Transverse colon (tissue), 4 donors: ENCODE results near the gene KCNJ5. TPM values are rescaled to one million over a fixed set of nuclear protein-coding genes. Genes with fewer than 3 reads are reported as not detected.

Experiments
- DNase-seq: peaks from one replicate; pipeline ENCODE4 v3.0.0-alpha.2; 2019
- H3K27ac ChIP-seq, 4 donors: fragments of 200-600 bp; sonication (generic); 2 replicates each; pipeline ENCODE4 v1.5.1; 2016 to 2018; ENCODE audit warnings: inconsistent platforms in 4 of 4
- H3K27me3 ChIP-seq: fragments of 200-600 bp; sonication (generic); 2 replicates; pipeline ENCODE4 v1.5.1; 2017; ENCODE audit warnings: inconsistent platforms
- H3K36me3 ChIP-seq, 4 donors: fragments of 200-600 bp; sonication (generic); 2 replicates each; pipeline ENCODE4 v1.5.1; 2017 to 2019; ENCODE audit warnings: inconsistent platforms in 4 of 4
- H3K4me1 ChIP-seq, 4 donors: fragments of 200-600 bp; sonication (generic); 2 replicates each; pipeline ENCODE4 v1.5.1; 2017 to 2020; ENCODE audit warnings: inconsistent platforms in 4 of 4
- H3K4me3 ChIP-seq, 4 donors: fragments of 200-600 bp; sonication (generic); 1 replicate in 1 of 4; 2 replicates in 3 of 4; pipeline versions ENCODE4 v1.5.1 to v1.6.1; 2017 to 2019; ENCODE audit warnings: inconsistent platforms in 4 of 4
- H3K9me3 ChIP-seq, 2 donors: fragments of 200-600 bp; sonication (generic); 2 replicates each; pipeline ENCODE4 v1.5.1; 2017 to 2019; ENCODE audit warnings: inconsistent platforms in 2 of 2
- CTCF ChIP-seq, 5 experiments: fragments of 200-600 bp in 3 of 5; fragments of 450-650 bp in 2 of 5; sonication (generic) in 3 of 5; IDR thresholded peaks; 1 replicate in 2 of 5; 2 replicates in 3 of 5; pipeline ENCODE4 v1.5.1; 2016 to 2017; ENCODE audit warnings: antibody characterized with exemption in 5 of 5, inconsistent platforms in 3 of 5, mild to moderate bottlenecking in 2 of 5, moderate library complexity in 1 of 5
- EP300 ChIP-seq: sonication (generic); formaldehyde crosslinking; IDR thresholded peaks from one replicate; pipeline ENCODE4 v1.6.1; 2017; ENCODE audit warnings: antibody characterized with exemption, low read depth
- POLR2A ChIP-seq: fragments of 450-650 bp; IDR thresholded peaks from one replicate; pipeline ENCODE4 v1.6.1; 2016; ENCODE audit warnings: antibody characterized with exemption, mild to moderate bottlenecking, moderate library complexity
- POLR2AphosphoS5 ChIP-seq, 3 donors: sonication (generic); formaldehyde crosslinking; IDR thresholded peaks; one replicate each; pipeline ENCODE4 v1.6.1; 2016; ENCODE audit warnings: antibody characterized with exemption in 3 of 3
- WGBS, 2 donors: methylation state at CpG; one replicate each; pipeline ENCODE4 v1.1.5; 2018; ENCODE audit warnings: low coverage in 1 of 2; 5-methylcytosine and 5-hydroxymethylcytosine counted together
- in situ Hi-C, 4 donors: fragments of 200-750 bp; cut with MboI; loops; one replicate each; pipeline versions ENCODE4 v1.15.0 to v1.15.1; 2017; ENCODE audit warnings: low sequenced_read_pairs in 3 of 4, low pct_ligation_motif_present in 1 of 4, low pct_unique_long_range_greater_than_20kb in 1 of 4
- intact Hi-C: fragments of 100-400 bp; cut with DNase I; formaldehyde crosslinking; loops from one replicate; pipeline ENCODE4 v1.15.1; 2023; ENCODE audit warnings: low total_unique reads
- total RNA-seq, 4 donors: library from RNA; depleted of rRNA; stranded (reverse); fragments of >200 nt; gene quantifications; one replicate each; pipeline ENCODE4 v1.1.0, GENCODE V29; 2016

KCNJ5 gene
- total RNA-seq, 4 donors from 2014 or later, result 0.14 to 17.1 (median 7.4) TPM

GRCh38 chr11:128967578-128967977, 76.4 kb downstream of the KCNJ5 start:
- H3K4me1 ChIP-seq, result no peaks in the 10 kb centered on the region
- H3K36me3 ChIP-seq, result peaks cover 0 to 26% (median 10%) of the 10 kb centered on the region in 4 donors
- H3K27me3 ChIP-seq, result no peaks in the 10 kb centered on the region
- in situ Hi-C loops, result no loop called here
- no peak for DNase-seq
- H3K27ac ChIP-seq, result no peak overlapping the region
- WGBS, 2 donors, result 71 to 93% methylated on average over 5 to 6 of the region's 6 CpGs
- H3K4me3 ChIP-seq, result no peak overlapping the region
- no peak for TF ChIP-seq CTCF (IDR thresholded peaks at IDR 0.05)
- TF ChIP-seq POLR2A, result no peak
- no peak for TF ChIP-seq EP300
- TF ChIP-seq POLR2AphosphoS5 (IDR thresholded peaks at IDR 0.05), result no peak
- no peaks in the 10 kb centered on the region for H3K9me3 ChIP-seq
- intact Hi-C loops, result no loop called here

- TF ChIP-seq EP300 (no peak), POLR2AphosphoS5 (IDR thresholded peaks at IDR 0.05) (no peak), CTCF (IDR thresholded peaks at IDR 0.05) (no peak), POLR2A (no peak)
- Histone ChIP-seq H3K27ac (no peak overlapping the region), H3K9me3 (no peaks in the 10 kb centered on the region), H3K4me1 (no peaks in the 10 kb centered on the region), H3K36me3 (peaks cover 0 to 38% (median 14%) of the 10 kb centered on the region in 4 donors), H3K27me3 (no peaks in the 10 kb centered on the region), H3K4me3 (no peak overlapping the region)
- intact Hi-C loops, result no loop called here
- in situ Hi-C loops, result no loop called here
- no peak for DNase-seq
- WGBS, 2 donors, result 70 to 89% methylated on average over 2 to 9 of the region's 9 CpGs
Observed at GRCh38 chr11:128968916-128969315, 77.8 kb downstream of the KCNJ5 start.

Other genes starting within 250 kb of the KCNJ5 start
- gene FLI1, start 197.3 kb upstream of the KCNJ5 start, total RNA-seq, result 10 to 100 TPM in 1 of 4 donors, 1 to 10 TPM in 3; 7.5 to 19.1 (median 8.4) TPM
- gene KCNJ1, start 24.1 kb upstream of the KCNJ5 start, total RNA-seq, result not detected
- under 1 TPM in 3 of 4 donors, not detected in 1; 0.20 to 0.48 (median 0.41) TPM for gene TP53AIP1, start 51.5 kb downstream of the KCNJ5 start, total RNA-seq